Measurements from ENCODE around the gene POLR1D.

DNA sequence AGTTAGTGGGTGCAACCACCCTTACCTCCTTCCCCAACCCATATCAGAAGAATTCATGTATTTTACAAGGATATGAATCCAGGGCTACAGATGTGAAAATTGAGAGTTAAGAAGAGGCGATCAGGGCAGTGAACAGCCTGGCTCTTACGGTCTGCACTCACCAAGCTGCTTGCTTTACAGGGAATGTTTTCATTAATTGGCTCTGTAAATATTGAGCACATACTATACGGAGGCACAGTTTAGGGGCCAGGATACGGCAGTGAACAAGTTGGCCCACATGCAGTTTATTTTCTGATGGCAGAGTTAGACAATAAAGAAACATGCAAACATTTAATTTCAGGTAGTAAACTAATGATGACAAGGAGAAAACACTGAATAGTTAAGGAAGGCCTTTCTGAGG, 6.4 kb downstream of the POLR1D start:
- TF ChIP-seq, protein P1, sequence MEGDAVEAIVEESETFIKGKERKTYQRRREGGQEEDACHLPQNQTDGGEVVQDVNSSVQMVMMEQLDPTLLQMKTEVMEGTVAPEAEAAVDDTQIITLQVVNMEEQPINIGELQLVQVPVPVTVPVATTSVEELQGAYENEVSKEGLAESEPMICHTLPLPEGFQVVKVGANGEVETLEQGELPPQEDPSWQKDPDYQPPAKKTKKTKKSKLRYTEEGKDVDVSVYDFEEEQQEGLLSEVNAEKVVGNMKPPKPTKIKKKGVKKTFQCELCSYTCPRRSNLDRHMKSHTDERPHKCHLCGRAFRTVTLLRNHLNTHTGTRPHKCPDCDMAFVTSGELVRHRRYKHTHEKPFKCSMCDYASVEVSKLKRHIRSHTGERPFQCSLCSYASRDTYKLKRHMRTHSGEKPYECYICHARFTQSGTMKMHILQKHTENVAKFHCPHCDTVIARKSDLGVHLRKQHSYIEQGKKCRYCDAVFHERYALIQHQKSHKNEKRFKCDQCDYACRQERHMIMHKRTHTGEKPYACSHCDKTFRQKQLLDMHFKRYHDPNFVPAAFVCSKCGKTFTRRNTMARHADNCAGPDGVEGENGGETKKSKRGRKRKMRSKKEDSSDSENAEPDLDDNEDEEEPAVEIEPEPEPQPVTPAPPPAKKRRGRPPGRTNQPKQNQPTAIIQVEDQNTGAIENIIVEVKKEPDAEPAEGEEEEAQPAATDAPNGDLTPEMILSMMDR (IDR thresholded peaks at IDR 0.05) = no peak
- TF ChIP-seq EZH2 (IDR thresholded peaks at IDR 0.05) = no peak
